ENCODE results near the gene AKAP7. TPM values are rescaled to one million over a fixed set of nuclear protein-coding genes. Genes with fewer than 3 reads are reported as not detected.

Gene AKAP7
- total RNA-seq, 1 experiment from 2014 or later: 3.1 TPM

DNA sequence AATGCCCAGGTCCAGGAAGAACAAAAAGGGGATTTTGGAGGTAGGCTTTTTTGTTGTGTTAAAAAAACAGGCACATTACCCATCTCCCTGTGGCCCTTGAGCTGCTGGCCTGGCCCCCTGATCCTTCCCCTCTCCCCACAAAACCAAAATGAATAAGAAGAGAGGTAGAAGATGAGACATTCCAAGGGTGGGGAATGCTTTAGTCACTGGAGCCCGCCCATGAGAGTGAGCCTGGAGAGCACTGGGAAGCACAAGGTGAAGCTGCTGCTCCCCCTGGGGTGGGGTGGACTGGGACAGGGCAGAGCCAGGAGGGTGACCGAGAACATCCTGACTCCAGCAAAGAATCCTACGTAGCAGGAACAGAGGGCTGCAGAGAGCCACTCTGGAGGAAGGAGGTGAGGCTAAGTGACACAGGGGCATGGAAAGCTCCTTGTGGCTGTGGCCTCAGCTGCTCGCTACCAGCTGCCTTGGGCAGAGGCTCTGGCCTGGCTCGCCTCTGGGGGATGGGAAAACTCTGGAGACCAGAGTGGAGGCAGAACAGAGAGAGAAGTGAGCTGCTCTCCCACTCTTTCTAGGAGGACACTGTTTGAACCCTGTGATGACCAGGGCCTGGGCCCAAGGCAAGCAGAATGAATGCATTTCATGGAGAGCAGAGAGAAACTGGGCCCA lies 48.3 kb downstream of the AKAP7 start:
- DNase-seq (ENCODE audit: low read depth, low spot score) (no peak), ATAC-seq (peak; percentile 32; the same call in 1 of the 2 replicates)
- intact Hi-C loops (cut with micrococcal nuclease): no loop called here
- Histone ChIP-seq H3K4me3 (replicated peaks in 1 of 2; ENCODE audit: low read depth in 1 of 2, low read length in 2 of 2) (no peak overlapping the region), H2AFZ (ENCODE audit: low read depth, low read length, poor library complexity, severe bottlenecking) (no peak overlapping the region), H3K9me2 (ENCODE audit: insufficient read depth) (no peaks in the 10 kb centered on the region), H3K4me1 (ENCODE audit: control insufficient read depth in 1 of 2, insufficient read depth in 2 of 2, low read length in 2 of 2) (no peaks in the 10 kb centered on the region), H3K27me3 (ENCODE audit: insufficient read depth, low read length) (no peaks in the 10 kb centered on the region), H4K20me1 (ENCODE audit: insufficient read depth) (no peaks in the 10 kb centered on the region), H3K9me3 (ENCODE audit: control insufficient read depth in 1 of 2, insufficient read depth in 1 of 2, low read depth in 1 of 2, low read length in 2 of 2) (no peaks in the 10 kb centered on the region), H3K27ac (ENCODE audit: low read depth, low read length) (no peak overlapping the region), H3K36me3 (ENCODE audit: control insufficient read depth in 1 of 2, insufficient read depth in 2 of 2, low read length in 2 of 2) (no peaks in the 10 kb centered on the region), H3K9ac (ENCODE audit: low read length) (no peak overlapping the region), H3K79me2 (ENCODE audit: insufficient read depth, low read length) (no peaks in the 10 kb centered on the region), H3K4me2 (ENCODE audit: low read length) (no peak overlapping the region)
- BruUV-seq (replicated peaks): no TSS peak
- RAD21 ChIA-PET (ENCODE audit: low non-redundant PET in 1 of 2, low total read pairs in 2 of 2, uncharacterized antibody in 2 of 2, unreplicated experiment in 2 of 2): no interaction called here
- CTCF ChIA-PET: interaction anchor here (1.2 to 2.0 kb wide), 3 partner anchors 9 to 350 kb away, joined by 3 to 8 read pairs (median 4); no protein-coding TSS in a partner anchor
- TF ChIP-seq CBX3 (IDR thresholded peaks at IDR 0.05; ENCODE audit: low read depth) (no peak), YY1 (IDR thresholded peaks at IDR 0.05; ENCODE audit: extremely low read depth, insufficient replicate concordance, low read depth, low read length) (no peak), POLR2A (IDR thresholded peaks at IDR 0.05; ENCODE audit: borderline replicate concordance, extremely low read depth, insufficient read depth, insufficient read length) (no peak), POLR2AphosphoS5 (IDR thresholded peaks at IDR 0.05; ENCODE audit: low read depth, low read length) (no peak), JUND (IDR thresholded peaks at IDR 0.05) (no peak), EZH2 (IDR thresholded peaks at IDR 0.05) (no peak), ZNF274 (IDR thresholded peaks at IDR 0.05; ENCODE audit: low read depth, low read length) (no peak), RAD21 (IDR thresholded peaks at IDR 0.05; ENCODE audit: low read depth) (no peak), CEBPB (IDR thresholded peaks at IDR 0.05; ENCODE audit: low read depth) (no peak), FOSL1 (IDR thresholded peaks at IDR 0.05; ENCODE audit: low read depth) (no peak), ELF1 (IDR thresholded peaks at IDR 0.05; ENCODE audit: borderline replicate concordance, low read depth) (no peak), SRF (IDR thresholded peaks at IDR 0.05; ENCODE audit: low read depth) (no peak), SP1 (IDR thresholded peaks at IDR 0.05; ENCODE audit: low read depth) (no peak)
- TF ChIP-seq, protein P1, sequence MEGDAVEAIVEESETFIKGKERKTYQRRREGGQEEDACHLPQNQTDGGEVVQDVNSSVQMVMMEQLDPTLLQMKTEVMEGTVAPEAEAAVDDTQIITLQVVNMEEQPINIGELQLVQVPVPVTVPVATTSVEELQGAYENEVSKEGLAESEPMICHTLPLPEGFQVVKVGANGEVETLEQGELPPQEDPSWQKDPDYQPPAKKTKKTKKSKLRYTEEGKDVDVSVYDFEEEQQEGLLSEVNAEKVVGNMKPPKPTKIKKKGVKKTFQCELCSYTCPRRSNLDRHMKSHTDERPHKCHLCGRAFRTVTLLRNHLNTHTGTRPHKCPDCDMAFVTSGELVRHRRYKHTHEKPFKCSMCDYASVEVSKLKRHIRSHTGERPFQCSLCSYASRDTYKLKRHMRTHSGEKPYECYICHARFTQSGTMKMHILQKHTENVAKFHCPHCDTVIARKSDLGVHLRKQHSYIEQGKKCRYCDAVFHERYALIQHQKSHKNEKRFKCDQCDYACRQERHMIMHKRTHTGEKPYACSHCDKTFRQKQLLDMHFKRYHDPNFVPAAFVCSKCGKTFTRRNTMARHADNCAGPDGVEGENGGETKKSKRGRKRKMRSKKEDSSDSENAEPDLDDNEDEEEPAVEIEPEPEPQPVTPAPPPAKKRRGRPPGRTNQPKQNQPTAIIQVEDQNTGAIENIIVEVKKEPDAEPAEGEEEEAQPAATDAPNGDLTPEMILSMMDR (IDR thresholded peaks at IDR 0.05 in 2 of 3, conservative IDR thresholded peaks at IDR 0.05 in 1 of 3; ENCODE audit: borderline replicate concordance in 1 of 3, insufficient read depth in 1 of 3, low read depth in 2 of 3, low read length in 2 of 3): no peak
- POLR2A ChIA-PET: no interaction called here
